SK-N-SH treated with all-trans-retinoic acid at 6 μM for 48 hours (cell line): Measurements from ENCODE around the gene ANTXR2.

Experiments
- ARNTL ChIP-seq: fragments of 450-650 bp; formaldehyde crosslinking; IDR thresholded peaks from 2 replicates; pipeline ENCODE4 v1.5.0; 2020; ENCODE audit warnings: low read depth, mild to moderate bottlenecking, moderate library complexity, borderline replicate concordance
- CSDC2 ChIP-seq: fragments of 250-450 bp; sonication (Bioruptor Pico); IDR thresholded peaks from 2 replicates; pipeline ENCODE4 v1.5.0; 2020; ENCODE audit warnings: mild to moderate bottlenecking, moderate library complexity
- ESRRG ChIP-seq: fragments of 250-450 bp; sonication (Bioruptor Pico); IDR thresholded peaks from 2 replicates; pipeline ENCODE4 v1.6.1; 2021; ENCODE audit warnings: mild to moderate bottlenecking
- PATZ1 ChIP-seq: fragments of 250-450 bp; sonication (Bioruptor Pico); IDR thresholded peaks from 2 replicates; pipeline ENCODE4 v1.8.0; 2020; ENCODE audit warnings: mild to moderate bottlenecking, moderate library complexity, borderline replicate concordance
- PPARA ChIP-seq: fragments of 250-450 bp; sonication (Bioruptor Pico); IDR thresholded peaks from 2 replicates; pipeline ENCODE4 v1.5.0; 2020; ENCODE audit warnings: mild to moderate bottlenecking, borderline replicate concordance
- RARB ChIP-seq: fragments of 250-450 bp; sonication (Bioruptor Pico); IDR thresholded peaks from 2 replicates; pipeline ENCODE4 v1.8.0; 2021; ENCODE audit warnings: mild to moderate bottlenecking, moderate library complexity
- SNAI2 ChIP-seq: fragments of 250-450 bp; sonication (Bioruptor Pico); IDR thresholded peaks from 2 replicates; pipeline ENCODE4 v1.5.0; 2020; ENCODE audit warnings: mild to moderate bottlenecking, moderate library complexity
- TCF4 ChIP-seq: fragments of 250-450 bp; sonication (Bioruptor Pico); IDR thresholded peaks from 2 replicates; pipeline ENCODE4 v1.8.0; 2021; ENCODE audit warnings: mild to moderate bottlenecking, moderate library complexity, borderline replicate concordance
- TSHZ2 ChIP-seq: fragments of 250-450 bp; sonication (Bioruptor Pico); IDR thresholded peaks from 2 replicates; pipeline ENCODE4 v1.5.0; 2020; ENCODE audit warnings: mild to moderate bottlenecking, moderate library complexity
- ZC3H10 ChIP-seq: fragments of 250-450 bp; sonication (Bioruptor Pico); IDR thresholded peaks from 2 replicates; pipeline ENCODE4 v1.5.1; 2021; ENCODE audit warnings: mild to moderate bottlenecking, moderate library complexity
- ZFP3 ChIP-seq: fragments of 250-450 bp; sonication (Bioruptor Pico); IDR thresholded peaks from 2 replicates; pipeline ENCODE4 v1.5.0; 2020; ENCODE audit warnings: mild to moderate bottlenecking, moderate library complexity
- ZNF8 ChIP-seq: fragments of 450-650 bp; formaldehyde crosslinking; IDR thresholded peaks from 2 replicates; pipeline ENCODE4 v1.5.0; 2020; ENCODE audit warnings: mild to moderate bottlenecking, moderate library complexity

GRCh38 chr4:80058740-80059139 lies 14.3 kb downstream of the ANTXR2 start:
- TF ChIP-seq ARNTL (no peak), ZFP3 (CRISPR knock-in tag) (no peak), SNAI2 (CRISPR knock-in tag) (no peak), TSHZ2 (no peak), ZNF8 (CRISPR knock-in tag) (no peak), PATZ1 (CRISPR knock-in tag) (no peak), RARB (CRISPR knock-in tag) (no peak), PPARA (CRISPR knock-in tag) (no peak), CSDC2 (no peak), ZC3H10 (CRISPR knock-in tag) (no peak), TCF4 (no peak), ESRRG (CRISPR knock-in tag) (no peak)
